OCI-LY1 (cell line): ENCODE results near the gene ARHGEF16.

Experiments used
- H2AFZ ChIP-seq: fragments of 200-600 bp; sonication (generic), shearing (Covaris generic); 2 replicates; pipeline ENCODE4 v1.6.0; 2014; ENCODE audit warnings: antibody characterized with exemption, mild to moderate bottlenecking, low read length
- H3F3A ChIP-seq: fragments of 200-600 bp; sonication (generic), shearing (Covaris generic); 2 replicates; pipeline ENCODE4 v1.6.0; 2014; ENCODE audit warnings: mild to moderate bottlenecking, antibody characterized with exemption, low read length, moderate library complexity; ENCODE audit not compliant: insufficient read depth
- H3K27ac ChIP-seq: fragments of 200-600 bp; sonication (generic); 2 replicates; pipeline ENCODE4 v1.5.1; 2014; ENCODE audit warnings: low read length, mixed run types, mild to moderate bottlenecking, low read depth; ENCODE audit not compliant: poor library complexity, severe bottlenecking
- H3K27me3 ChIP-seq: fragments of 200-600 bp; sonication (generic); 2 replicates; pipeline ENCODE4 v1.6.0; 2014; ENCODE audit warnings: antibody characterized with exemption, mild to moderate bottlenecking, low read length, moderate library complexity; ENCODE audit not compliant: insufficient read depth
- H3K36me3 ChIP-seq: fragments of 200-600 bp; sonication (generic); 2 replicates; pipeline ENCODE4 v1.6.1; 2014; ENCODE audit warnings: mild to moderate bottlenecking, antibody characterized with exemption, low read length, moderate library complexity, mixed read lengths; ENCODE audit not compliant: insufficient read depth
- H3K4me1 ChIP-seq: fragments of 200-600 bp; sonication (generic); 2 replicates; pipeline ENCODE4 v1.5.1; 2014; ENCODE audit warnings: mild to moderate bottlenecking, low read length, moderate library complexity; ENCODE audit not compliant: insufficient read depth, severe bottlenecking
- H3K4me2 ChIP-seq: fragments of 200-600 bp; sonication (generic), shearing (Covaris generic); 2 replicates; pipeline ENCODE4 v1.6.1; 2014; ENCODE audit warnings: low read length
- H3K4me3 ChIP-seq: fragments of 200-600 bp; sonication (generic); 2 replicates; pipeline ENCODE4 v1.5.1; 2014; ENCODE audit warnings: low read length, low read depth, mild to moderate bottlenecking, mixed read lengths; ENCODE audit not compliant: poor library complexity, severe bottlenecking
- H3K79me2 ChIP-seq: fragments of 200-600 bp; shearing (Covaris generic); 2 replicates; pipeline ENCODE4 v1.6.1; 2016; ENCODE audit warnings: mixed run types, low read length, mixed read lengths; ENCODE audit not compliant: insufficient read depth
- H3K9ac ChIP-seq: fragments of 200-600 bp; sonication (generic), shearing (Covaris generic); 2 replicates; pipeline ENCODE4 v1.6.1; 2014; ENCODE audit warnings: mild to moderate bottlenecking, low read length, mixed read lengths
- H3K9me2 ChIP-seq: fragments of 200-600 bp; sonication (generic), shearing (Covaris generic); 2 replicates; pipeline ENCODE4 v1.6.1; 2014; ENCODE audit warnings: low read depth, mild to moderate bottlenecking, low read length, mixed read lengths
- H3K9me3 ChIP-seq: fragments of 200-600 bp; shearing (Covaris generic); 2 replicates; pipeline ENCODE4 v1.6.1; 2014; ENCODE audit warnings: low read length, mixed read lengths
- H4K20me1 ChIP-seq: fragments of 200-600 bp; sonication (generic), shearing (Covaris generic); 2 replicates; pipeline ENCODE4 v1.6.0; 2016; ENCODE audit warnings: mild to moderate bottlenecking, low read length; ENCODE audit not compliant: insufficient read depth
- CTCF ChIP-seq: fragments of 200-600 bp; sonication (generic), shearing (Covaris generic); IDR thresholded peaks from 2 replicates; pipeline ENCODE4 v1.5.1; 2017; ENCODE audit warnings: mild to moderate bottlenecking, antibody characterized with exemption, low read length, moderate library complexity, mixed read lengths
- EZH2 ChIP-seq: fragments of 200-600 bp; sonication (generic), shearing (Covaris generic); IDR thresholded peaks from 2 replicates; pipeline ENCODE4 v1.8.0; 2017; ENCODE audit warnings: borderline replicate concordance, mixed run types, mild to moderate bottlenecking, antibody characterized with exemption, low read length, moderate library complexity, mixed read lengths

ARHGEF16 gene

GRCh38 chr1:3471356-3472087 lies 17.1 kb downstream of the ARHGEF16 start:
- H3F3A ChIP-seq = no peaks in the 10 kb centered on the region
- H3K79me2 ChIP-seq = no peaks in the 10 kb centered on the region
- TF ChIP-seq EZH2 (no peak), CTCF (no peak)
- H3K36me3 ChIP-seq = no peaks in the 10 kb centered on the region
- H2AFZ ChIP-seq = no peak overlapping the region
- H3K4me2 ChIP-seq = no peak overlapping the region
- H3K27ac ChIP-seq = no peak overlapping the region
- H3K4me1 ChIP-seq = no peaks in the 10 kb centered on the region
- no peaks in the 10 kb centered on the region for H4K20me1 ChIP-seq
- H3K4me3 ChIP-seq = no peak overlapping the region
- no peaks in the 10 kb centered on the region; the same call in 1 of the 2 replicates for H3K27me3 ChIP-seq
- no peak overlapping the region for H3K9ac ChIP-seq
- H3K9me3 ChIP-seq = no peaks in the 10 kb centered on the region
- no peaks in the 10 kb centered on the region for H3K9me2 ChIP-seq

- H3K36me3 ChIP-seq = no peaks in the 10 kb centered on the region
- H3K4me3 ChIP-seq = no peak overlapping the region
- no peak overlapping the region for H3K9ac ChIP-seq
- no peak overlapping the region for H3K4me2 ChIP-seq
- no peaks in the 10 kb centered on the region; the same call in 1 of the 2 replicates for H3K27me3 ChIP-seq
- no peaks in the 10 kb centered on the region for H3F3A ChIP-seq
- H2AFZ ChIP-seq = no peak overlapping the region
- no peaks in the 10 kb centered on the region for H3K9me2 ChIP-seq
- no peaks in the 10 kb centered on the region for H3K4me1 ChIP-seq
- H4K20me1 ChIP-seq = no peaks in the 10 kb centered on the region
- no peaks in the 10 kb centered on the region for H3K79me2 ChIP-seq
- no peak overlapping the region for H3K27ac ChIP-seq
- TF ChIP-seq EZH2 (no peak), CTCF (no peak)
- no peaks in the 10 kb centered on the region for H3K9me3 ChIP-seq
Measured at GRCh38 chr1:3472088-3472850, 17.8 kb downstream of the ARHGEF16 start.

- TF ChIP-seq CTCF = no peak
- TF ChIP-seq EZH2 = no peak
- no peaks in the 10 kb centered on the region for H4K20me1 ChIP-seq
- H3K9me2 ChIP-seq = no peaks in the 10 kb centered on the region
- no peaks in the 10 kb centered on the region for H3K79me2 ChIP-seq
- H3K36me3 ChIP-seq = no peaks in the 10 kb centered on the region
- H3K4me2 ChIP-seq = no peak overlapping the region
- no peak overlapping the region for H3K4me3 ChIP-seq
- no peaks in the 10 kb centered on the region for H3K9me3 ChIP-seq
- H3K27ac ChIP-seq = no peak overlapping the region
- H3K27me3 ChIP-seq = no peaks in the 10 kb centered on the region; the same call in 1 of the 2 replicates
- H3F3A ChIP-seq = no peaks in the 10 kb centered on the region
- H2AFZ ChIP-seq = no peak overlapping the region
- H3K4me1 ChIP-seq = no peaks in the 10 kb centered on the region
- H3K9ac ChIP-seq = no peak overlapping the region
Measured at GRCh38 chr1:3472906-3473305, 18.4 kb downstream of the ARHGEF16 start.
